VCaP (cell line): ENCODE results near the gene ZMYND8.

Experiments
- H3K27ac ChIP-seq: fragments of 450-650 bp; 2 replicates; pipeline ENCODE4 v1.5.1; 2017
- CTCF ChIP-seq: fragments of 450-650 bp; conservative IDR thresholded peaks from 2 replicates; pipeline ENCODE4 v1.5.1; 2017; ENCODE audit warnings: mild to moderate bottlenecking, moderate library complexity

Gene ZMYND8

GRCh38 chr20:47330933-47331708, 25.4 kb downstream of the ZMYND8 start:
- peak overlapping the region; percentile 95; the same call in 1 of the 2 replicates for H3K27ac ChIP-seq
- no peak for TF ChIP-seq CTCF

- TF ChIP-seq CTCF: no peak
- peak overlapping the region; percentile 95 for H3K27ac ChIP-seq
Measured at GRCh38 chr20:47330071-47330470, 26.4 kb downstream of the ZMYND8 start.

- no peak for TF ChIP-seq CTCF
Measured at GRCh38 chr20:47328129-47328528, 28.4 kb downstream of the ZMYND8 start.

GRCh38 chr20:47327711-47328110, 28.8 kb downstream of the ZMYND8 start:
- no peak for TF ChIP-seq CTCF
- peak overlapping the region; percentile 95 for H3K27ac ChIP-seq

More at GRCh38 chr20:47328129-47328528, 28.4 kb downstream of the ZMYND8 start:
- peak overlapping the region; percentile 95 for H3K27ac ChIP-seq

- TF ChIP-seq CTCF: no peak
- H3K27ac ChIP-seq: peak overlapping the region; percentile 95
Measured at GRCh38 chr20:47326658-47327268, 29.7 kb downstream of the ZMYND8 start.

GRCh38 chr20:47325242-47325641, 31.3 kb downstream of the ZMYND8 start:
- H3K27ac ChIP-seq: peak overlapping the region; percentile 95
- no peak for TF ChIP-seq CTCF

GRCh38 chr20:47320990-47321805, 35.3 kb downstream of the ZMYND8 start:
- peak overlapping the region; percentile 95 for H3K27ac ChIP-seq
- no peak for TF ChIP-seq CTCF
